SHP77 (cell line): ENCODE results near the gene ZBTB47.
A peak's percentile ranks its signal among the peaks of the same experiment; 100 is the strongest.

Source experiments
- DNase-seq, 2 experiments: peaks; one replicate each; lab custom pipeline; 2025; lab: John Stamatoyannopoulos, UW

ZBTB47 gene

DNA sequence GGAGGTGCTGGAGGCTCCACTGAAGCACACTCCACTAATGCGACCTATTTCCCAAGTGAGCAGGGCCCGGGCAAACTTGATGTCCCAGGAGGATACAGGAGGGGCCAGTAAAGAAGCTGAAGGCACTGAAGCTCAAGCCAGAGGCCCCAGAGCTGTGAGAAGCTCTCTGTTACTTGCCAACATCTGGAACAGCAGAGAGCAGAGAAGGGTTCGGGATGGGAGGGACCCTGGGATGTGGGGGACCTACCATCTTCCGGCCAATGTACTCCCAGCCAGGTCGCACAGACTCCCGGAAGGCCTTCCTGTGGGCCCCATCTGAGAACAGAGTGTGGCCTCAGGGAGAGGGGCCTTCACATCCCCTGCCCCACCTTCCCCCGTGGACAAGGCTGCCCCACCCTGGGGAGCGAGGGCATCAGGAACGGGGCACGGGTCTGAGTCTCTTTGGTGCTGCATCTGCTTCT, 46.0 kb downstream of the ZBTB47 start:
- DNase-seq: no peak

GRCh38 chr3:42700366-42701288, 47.1 kb downstream of the ZBTB47 start:
- no peak for DNase-seq

DNA sequence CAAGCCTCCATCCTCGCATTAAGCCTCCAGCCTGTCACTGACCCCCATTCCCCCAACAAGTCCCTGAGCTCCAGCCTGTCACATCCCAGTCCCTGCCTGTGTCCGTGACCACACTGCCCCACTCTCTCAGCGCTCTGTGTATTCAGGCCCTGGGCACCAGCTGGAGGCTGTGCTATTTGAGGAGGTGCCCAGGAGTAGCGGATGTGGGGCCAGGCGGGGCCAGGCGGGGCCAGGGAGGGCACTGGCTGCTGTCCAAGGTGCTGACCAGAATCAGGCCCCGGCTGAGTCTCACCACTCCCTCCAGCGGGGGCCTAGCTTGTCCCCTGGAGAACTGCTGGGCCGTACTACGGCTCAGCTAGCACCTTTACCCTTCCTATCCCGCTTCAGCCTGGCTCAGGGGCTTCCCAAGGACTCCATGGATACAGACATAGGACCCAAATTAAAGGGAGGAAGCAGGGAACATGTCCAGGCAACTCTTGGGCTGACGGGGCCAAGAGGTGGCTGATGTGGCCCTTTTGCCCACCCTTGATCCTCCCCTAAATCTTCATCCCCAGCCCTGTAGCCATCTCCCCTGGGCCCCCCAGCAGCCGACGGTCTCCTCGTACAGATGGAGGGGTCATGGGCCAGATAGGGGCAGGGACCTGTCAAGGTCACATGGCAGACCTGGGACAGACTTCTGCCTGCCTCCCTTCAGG, 48.0 kb downstream of the ZBTB47 start:
- peak; percentile 40 to 84 for DNase-seq

- peak in 1 of 2 experiments; percentile 20 for DNase-seq
Observed at GRCh38 chr3:42702066-42702951, 48.8 kb downstream of the ZBTB47 start, which contains the start of gene HHATL. Gene HHATL, minus strand, starts transcription at chr3:42702798. Its CDS starts 1,972 bp downstream, at chr3:42700826.

DNA sequence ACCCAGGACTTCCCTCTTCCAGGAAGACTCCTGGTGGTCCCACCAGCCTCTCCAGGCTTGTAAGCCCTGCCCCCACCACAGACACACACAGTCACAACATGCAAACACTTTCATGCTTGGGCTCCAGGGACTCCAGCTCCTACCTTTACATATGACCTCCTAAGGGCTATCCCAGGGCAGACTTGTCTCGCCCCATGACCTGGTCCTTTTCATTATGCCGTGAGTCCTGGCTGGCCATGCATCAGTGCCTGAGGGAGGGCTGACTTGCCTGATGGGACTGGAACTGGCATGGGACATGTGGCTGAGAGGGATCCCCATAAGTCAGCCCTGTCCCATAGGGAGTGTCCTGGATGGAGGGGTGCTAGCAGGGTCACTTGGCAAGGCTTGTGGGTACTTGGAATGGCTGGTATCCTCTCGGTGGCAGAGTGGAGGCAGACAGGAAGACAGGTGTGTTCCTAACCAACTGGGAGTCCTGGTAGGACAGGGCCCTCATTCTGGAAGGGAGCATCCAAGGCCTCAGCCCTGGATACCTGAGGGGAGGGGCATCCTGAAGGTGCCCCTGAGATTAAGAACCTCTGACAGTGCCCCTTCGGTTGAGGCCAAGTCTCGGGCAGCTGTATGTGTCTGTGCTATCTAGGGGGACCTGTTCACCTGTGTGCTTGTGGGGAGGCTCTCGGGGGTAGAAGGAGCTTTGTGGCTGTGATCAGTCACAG, 49.6 kb downstream of the ZBTB47 start:
- no peak for DNase-seq

- DNase-seq: no peak
Observed at GRCh38 chr3:42703695-42704025, 50.2 kb downstream of the ZBTB47 start.

DNA sequence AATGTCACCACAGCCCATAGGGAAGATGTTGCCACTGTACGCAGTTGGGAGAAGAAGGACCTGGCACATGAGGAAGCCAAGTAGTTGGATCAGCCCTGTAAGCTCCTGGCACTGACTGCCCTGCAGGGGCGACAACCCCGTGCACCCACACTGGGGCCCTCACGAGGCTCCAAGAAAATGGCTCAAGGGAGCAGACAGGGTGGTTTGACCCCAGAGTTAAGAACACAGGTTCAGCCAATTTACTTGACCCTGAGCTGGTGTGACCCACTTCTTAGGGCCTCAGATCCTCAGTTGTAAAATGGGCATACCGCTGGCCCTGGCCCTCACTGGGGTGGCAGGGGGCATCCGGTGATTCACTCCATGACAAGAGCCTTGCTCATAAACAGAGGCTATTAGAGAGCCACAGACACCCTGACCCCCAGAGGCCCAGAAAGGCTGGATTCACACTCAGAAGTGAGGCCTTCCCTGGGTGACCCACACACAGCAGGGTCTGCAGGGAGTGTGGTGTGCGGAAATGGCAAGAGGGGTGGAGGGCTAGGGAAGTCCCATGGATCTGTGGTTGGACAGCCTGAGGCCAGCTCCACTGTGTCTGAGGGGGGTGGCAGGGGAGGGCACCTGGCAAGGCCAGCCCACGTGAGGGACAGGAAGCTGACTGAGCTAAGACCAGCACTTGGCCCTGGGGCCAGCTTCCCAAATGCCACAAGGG, 50.8 kb downstream of the ZBTB47 start:
- DNase-seq: no peak

GRCh38 chr3:42705058-42705767, 51.7 kb downstream of the ZBTB47 start:
- no peak for DNase-seq

DNA sequence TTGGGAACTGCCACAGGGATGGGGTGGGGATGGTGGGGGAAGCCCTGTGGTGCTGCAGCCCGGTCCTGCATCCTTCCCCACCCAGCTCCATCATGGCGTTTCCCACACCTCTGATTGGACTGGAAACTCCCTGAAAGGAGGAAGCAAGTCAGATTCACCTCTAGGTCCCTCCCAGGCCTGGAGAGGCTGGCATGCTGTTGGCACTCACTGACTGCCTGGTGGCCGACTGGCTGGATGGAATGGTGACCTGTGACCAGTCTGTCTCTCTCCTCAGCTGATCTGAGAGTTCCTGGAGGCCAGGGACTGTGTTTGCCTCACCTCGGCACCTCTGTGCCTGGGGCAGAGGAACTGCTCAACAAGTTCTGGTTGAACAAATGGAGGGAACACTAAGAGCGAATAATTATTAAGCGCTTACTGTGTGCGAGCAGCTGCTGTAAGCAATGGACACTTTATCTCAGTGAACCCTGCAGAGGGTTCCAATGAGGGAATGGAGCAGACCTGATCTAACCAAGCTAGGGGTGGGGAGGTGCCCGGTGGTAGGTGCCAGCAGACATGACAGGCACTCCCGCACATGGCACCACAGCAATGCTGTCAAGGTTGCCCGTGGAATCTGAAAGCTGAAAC, 52.6 kb downstream of the ZBTB47 start:
- no peak for DNase-seq

- no peak for DNase-seq
Observed at GRCh38 chr3:42706721-42707619, 53.5 kb downstream of the ZBTB47 start.

GRCh38 chr3:42707620-42708355, 54.3 kb downstream of the ZBTB47 start:
- no peak for DNase-seq

- DNase-seq: no peak
Observed at GRCh38 chr3:42708611-42709151, 55.2 kb downstream of the ZBTB47 start.

- no peak for DNase-seq
Observed at GRCh38 chr3:42709621-42710020, 56.1 kb downstream of the ZBTB47 start.

DNA sequence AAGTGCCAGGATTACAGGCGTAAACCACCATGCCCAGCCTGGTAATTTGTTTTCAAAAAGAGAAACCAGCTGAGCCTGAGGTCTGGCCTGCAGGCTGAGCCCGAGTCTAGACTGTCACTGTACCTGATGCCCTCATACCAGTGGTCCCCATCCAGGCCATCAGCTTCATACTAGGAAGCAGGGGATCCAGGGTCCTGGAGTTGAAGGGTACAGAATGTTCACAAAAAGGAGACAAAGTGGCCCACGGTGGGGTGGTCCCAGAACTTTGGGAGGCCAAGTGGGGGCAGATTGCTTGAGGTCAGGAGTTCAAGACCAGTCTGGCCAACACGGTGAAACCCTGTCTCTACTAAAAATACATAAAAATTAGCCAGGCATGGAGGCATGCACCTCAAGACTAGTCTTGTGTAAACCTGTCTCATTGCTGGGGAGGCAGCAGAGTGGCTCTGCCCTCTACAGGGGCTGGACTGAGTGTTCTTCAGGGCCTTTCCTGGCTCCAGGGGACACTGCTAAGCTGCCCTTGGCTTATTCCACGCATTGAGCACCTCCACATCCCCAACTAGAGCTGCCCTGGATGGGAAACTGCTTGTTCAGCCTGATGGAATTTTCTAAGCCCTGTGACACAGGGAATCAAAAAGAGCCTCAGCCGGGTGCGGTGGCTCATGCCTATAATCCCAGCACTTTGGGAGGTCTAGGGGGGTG, 57.0 kb downstream of the ZBTB47 start:
- no peak for DNase-seq

- no peak for DNase-seq
Observed at GRCh38 chr3:42711491-42712343, 58.2 kb downstream of the ZBTB47 start.

GRCh38 chr3:42712344-42712648, 58.8 kb downstream of the ZBTB47 start:
- no peak for DNase-seq
